ENCODE measurements around the gene KLF17. TPM values are rescaled to one million over a fixed set of nuclear protein-coding genes. Genes with fewer than 3 reads are reported as not detected.

Gene KLF17
- total and polyA plus RNA-seq, 4 donors = not detected

DNA sequence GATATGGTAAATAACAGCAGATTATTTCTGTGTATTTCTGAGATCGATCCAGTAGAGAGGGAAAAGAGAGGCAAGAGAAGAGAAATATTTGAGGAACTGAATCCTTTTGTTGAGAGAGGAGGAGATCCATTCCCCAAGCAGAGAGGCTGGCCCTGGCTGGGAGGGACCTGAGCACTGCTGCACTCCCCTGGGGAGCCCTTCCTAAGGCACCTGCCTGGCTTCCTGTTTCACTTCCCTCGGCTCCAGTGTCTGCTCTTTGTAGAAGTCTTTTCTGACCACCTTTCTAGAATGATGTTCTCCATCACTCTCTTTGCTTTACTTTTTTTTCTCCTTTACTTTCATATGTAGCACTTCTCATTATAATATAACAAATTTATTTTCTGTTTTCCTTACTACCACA is 45.1 kb upstream of the KLF17 start:
- no peaks in the 10 kb centered on the region for H3K27me3 ChIP-seq (ENCODE audit: control insufficient read depth in 4 of 4, insufficient read depth in 4 of 4, low read length in 3 of 4)
- DNase-seq (ENCODE audit: low spot score) = no peak
- no peaks in the 10 kb centered on the region for H3K36me3 ChIP-seq (ENCODE audit: control insufficient read depth in 4 of 4, insufficient read depth in 3 of 4, low read depth in 1 of 4, low read length in 3 of 4)
- no peak overlapping the region for H3K27ac ChIP-seq (ENCODE audit: low read depth in 1 of 2, low read length in 2 of 2)
- no peak overlapping the region for H3K9ac ChIP-seq (ENCODE audit: low read depth in 1 of 2, low read length in 2 of 2)
- peaks cover 0 to 10% (median 6%) of the 10 kb centered on the region in 4 donors for H3K4me1 ChIP-seq (ENCODE audit: control insufficient read depth in 4 of 4, insufficient read depth in 4 of 4, low read length in 3 of 4)
- no peak overlapping the region for H3K4me3 ChIP-seq (ENCODE audit: low read depth in 1 of 3, low read length in 3 of 3)
- no peak for TF ChIP-seq RXRA (IDR thresholded peaks at IDR 0.05)
- TF ChIP-seq HNF4G (IDR thresholded peaks at IDR 0.05) = no peak
- no peak for TF ChIP-seq RAD21 (IDR thresholded peaks at IDR 0.05)
- TF ChIP-seq, protein P1, sequence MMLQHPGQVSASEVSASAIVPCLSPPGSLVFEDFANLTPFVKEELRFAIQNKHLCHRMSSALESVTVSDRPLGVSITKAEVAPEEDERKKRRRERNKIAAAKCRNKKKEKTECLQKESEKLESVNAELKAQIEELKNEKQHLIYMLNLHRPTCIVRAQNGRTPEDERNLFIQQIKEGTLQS (IDR thresholded peaks at IDR 0.05) = no peak
- TF ChIP-seq HNF4A (conservative IDR thresholded peaks at IDR 0.05) = no peak
- 73% methylated on average over 2 of the region's 2 CpGs for WGBS
- no peaks in the 10 kb centered on the region for H3K9me3 ChIP-seq (ENCODE audit: control insufficient read depth in 4 of 4, low read length in 3 of 4)

DNA sequence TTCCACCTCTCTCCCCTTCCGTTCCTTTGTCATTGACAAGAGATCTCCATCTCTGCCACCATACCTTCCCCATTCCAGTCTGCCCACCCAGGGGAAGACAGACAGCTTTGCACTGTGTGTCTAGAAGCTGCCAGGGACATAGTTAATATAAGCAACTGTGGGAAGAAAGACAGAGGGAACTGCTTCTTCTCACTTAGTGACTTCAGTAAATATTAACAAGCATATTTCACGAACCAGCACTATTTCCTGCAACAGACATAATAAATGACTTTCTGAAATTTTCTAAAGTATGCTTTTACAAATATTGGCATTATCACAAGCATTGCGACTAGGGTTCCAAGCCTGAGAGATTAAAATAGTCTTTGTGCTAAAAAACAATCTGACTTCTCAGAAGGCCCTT is 44.2 kb upstream of the KLF17 start:
- H3K4me3 ChIP-seq (ENCODE audit: low read depth in 1 of 3, low read length in 3 of 3) = no peak overlapping the region
- no peak for TF ChIP-seq FOXA1 (IDR thresholded peaks at IDR 0.05)
- TF ChIP-seq, protein P2, sequence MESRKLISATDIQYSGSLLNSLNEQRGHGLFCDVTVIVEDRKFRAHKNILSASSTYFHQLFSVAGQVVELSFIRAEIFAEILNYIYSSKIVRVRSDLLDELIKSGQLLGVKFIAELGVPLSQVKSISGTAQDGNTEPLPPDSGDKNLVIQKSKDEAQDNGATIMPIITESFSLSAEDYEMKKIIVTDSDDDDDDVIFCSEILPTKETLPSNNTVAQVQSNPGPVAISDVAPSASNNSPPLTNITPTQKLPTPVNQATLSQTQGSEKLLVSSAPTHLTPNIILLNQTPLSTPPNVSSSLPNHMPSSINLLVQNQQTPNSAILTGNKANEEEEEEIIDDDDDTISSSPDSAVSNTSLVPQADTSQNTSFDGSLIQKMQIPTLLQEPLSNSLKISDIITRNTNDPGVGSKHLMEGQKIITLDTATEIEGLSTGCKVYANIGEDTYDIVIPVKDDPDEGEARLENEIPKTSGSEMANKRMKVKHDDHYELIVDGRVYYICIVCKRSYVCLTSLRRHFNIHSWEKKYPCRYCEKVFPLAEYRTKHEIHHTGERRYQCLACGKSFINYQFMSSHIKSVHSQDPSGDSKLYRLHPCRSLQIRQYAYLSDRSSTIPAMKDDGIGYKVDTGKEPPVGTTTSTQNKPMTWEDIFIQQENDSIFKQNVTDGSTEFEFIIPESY (IDR thresholded peaks at IDR 0.05) = no peak
- TF ChIP-seq, protein P3, sequence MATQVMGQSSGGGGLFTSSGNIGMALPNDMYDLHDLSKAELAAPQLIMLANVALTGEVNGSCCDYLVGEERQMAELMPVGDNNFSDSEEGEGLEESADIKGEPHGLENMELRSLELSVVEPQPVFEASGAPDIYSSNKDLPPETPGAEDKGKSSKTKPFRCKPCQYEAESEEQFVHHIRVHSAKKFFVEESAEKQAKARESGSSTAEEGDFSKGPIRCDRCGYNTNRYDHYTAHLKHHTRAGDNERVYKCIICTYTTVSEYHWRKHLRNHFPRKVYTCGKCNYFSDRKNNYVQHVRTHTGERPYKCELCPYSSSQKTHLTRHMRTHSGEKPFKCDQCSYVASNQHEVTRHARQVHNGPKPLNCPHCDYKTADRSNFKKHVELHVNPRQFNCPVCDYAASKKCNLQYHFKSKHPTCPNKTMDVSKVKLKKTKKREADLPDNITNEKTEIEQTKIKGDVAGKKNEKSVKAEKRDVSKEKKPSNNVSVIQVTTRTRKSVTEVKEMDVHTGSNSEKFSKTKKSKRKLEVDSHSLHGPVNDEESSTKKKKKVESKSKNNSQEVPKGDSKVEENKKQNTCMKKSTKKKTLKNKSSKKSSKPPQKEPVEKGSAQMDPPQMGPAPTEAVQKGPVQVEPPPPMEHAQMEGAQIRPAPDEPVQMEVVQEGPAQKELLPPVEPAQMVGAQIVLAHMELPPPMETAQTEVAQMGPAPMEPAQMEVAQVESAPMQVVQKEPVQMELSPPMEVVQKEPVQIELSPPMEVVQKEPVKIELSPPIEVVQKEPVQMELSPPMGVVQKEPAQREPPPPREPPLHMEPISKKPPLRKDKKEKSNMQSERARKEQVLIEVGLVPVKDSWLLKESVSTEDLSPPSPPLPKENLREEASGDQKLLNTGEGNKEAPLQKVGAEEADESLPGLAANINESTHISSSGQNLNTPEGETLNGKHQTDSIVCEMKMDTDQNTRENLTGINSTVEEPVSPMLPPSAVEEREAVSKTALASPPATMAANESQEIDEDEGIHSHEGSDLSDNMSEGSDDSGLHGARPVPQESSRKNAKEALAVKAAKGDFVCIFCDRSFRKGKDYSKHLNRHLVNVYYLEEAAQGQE (IDR thresholded peaks at IDR 0.05) = no peak
- no peak for TF ChIP-seq GABPA (IDR thresholded peaks at IDR 0.05 in 1 of 2, conservative IDR thresholded peaks at IDR 0.05 in 1 of 2)
- H3K27ac ChIP-seq (ENCODE audit: low read depth in 1 of 2, low read length in 2 of 2) = no peak overlapping the region
- H3K9ac ChIP-seq (ENCODE audit: low read depth in 1 of 2, low read length in 2 of 2) = no peak overlapping the region
- 73% methylated on average over 3 of the region's 3 CpGs for WGBS
- DNase-seq (ENCODE audit: low spot score) = no peak
- peaks cover 0 to 5% (median 0%) of the 10 kb centered on the region in 4 donors for H3K4me1 ChIP-seq (ENCODE audit: control insufficient read depth in 4 of 4, insufficient read depth in 4 of 4, low read length in 3 of 4)
- H3K36me3 ChIP-seq (ENCODE audit: control insufficient read depth in 4 of 4, insufficient read depth in 3 of 4, low read depth in 1 of 4, low read length in 3 of 4) = no peaks in the 10 kb centered on the region
- no peaks in the 10 kb centered on the region for H3K9me3 ChIP-seq (ENCODE audit: control insufficient read depth in 4 of 4, low read length in 3 of 4)
- H3K27me3 ChIP-seq (ENCODE audit: control insufficient read depth in 4 of 4, insufficient read depth in 4 of 4, low read length in 3 of 4) = no peaks in the 10 kb centered on the region

DNA sequence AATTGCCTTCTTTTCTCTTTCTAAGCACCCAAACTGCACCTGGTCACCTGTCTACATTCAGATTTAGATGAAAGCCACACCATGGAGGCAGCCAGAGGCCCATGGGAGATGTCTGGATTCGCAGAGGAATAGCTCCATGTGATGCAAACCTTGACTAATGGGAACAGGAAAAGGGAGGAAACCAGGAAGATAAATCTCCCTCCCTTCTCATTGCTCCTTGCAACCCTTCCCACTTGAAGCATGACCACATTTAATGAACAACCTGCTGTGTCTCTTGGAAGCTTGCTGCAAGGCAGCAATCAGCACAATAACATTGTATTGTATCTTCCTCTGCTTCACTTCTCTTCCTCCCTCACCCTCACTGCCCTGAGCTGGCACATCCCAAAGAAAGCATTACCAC is 42.6 kb upstream of the KLF17 start:
- TF ChIP-seq SP1 (IDR thresholded peaks at IDR 0.05) = no peak
- Histone ChIP-seq H3K4me1 (ENCODE audit: control insufficient read depth in 4 of 4, insufficient read depth in 4 of 4, low read length in 3 of 4) (no peaks in the 10 kb centered on the region), H3K27me3 (ENCODE audit: control insufficient read depth in 4 of 4, insufficient read depth in 4 of 4, low read length in 3 of 4) (no peaks in the 10 kb centered on the region), H3K9ac (ENCODE audit: low read depth in 1 of 2, low read length in 2 of 2) (no peak overlapping the region), H3K27ac (ENCODE audit: low read depth in 1 of 2, low read length in 2 of 2) (no peak overlapping the region), H3K4me3 (ENCODE audit: low read depth in 1 of 3, low read length in 3 of 3) (no peak overlapping the region), H3K36me3 (ENCODE audit: control insufficient read depth in 4 of 4, insufficient read depth in 3 of 4, low read depth in 1 of 4, low read length in 3 of 4) (no peaks in the 10 kb centered on the region), H3K9me3 (ENCODE audit: control insufficient read depth in 4 of 4, low read length in 3 of 4) (no peaks in the 10 kb centered on the region)
- WGBS = 89% methylated on average over 1 of the region's 1 CpG
- DNase-seq (ENCODE audit: low spot score) = no peak
